HepG2 (cell line): Measurements from ENCODE around the gene TDRD9. TPM values are rescaled to one million over a fixed set of nuclear protein-coding genes. Genes with fewer than 3 reads are reported as not detected.

ENCODE experiments used
- CREB1 ChIP-seq, 2 experiments: fragments of 450-650 bp in 1 of 2; IDR thresholded peaks; 2 replicates each; pipeline ENCODE4 v1.6.1; 2016 to 2017; ENCODE audit warnings: control low read depth in 1 of 2, mild to moderate bottlenecking in 1 of 2, missing compliant biosample characterization in 1 of 2, missing genetic modification characterization in 1 of 2
- DNMT1 ChIP-seq: sonication (generic); formaldehyde crosslinking; IDR thresholded peaks from 2 replicates; pipeline ENCODE4 v1.5.1; 2020; ENCODE audit warnings: mild to moderate bottlenecking, missing genetic modification reagents
- FOXA1 ChIP-seq, 2 experiments: fragments of 450-650 bp in 1 of 2; sonication (generic) in 1 of 2; formaldehyde crosslinking in 1 of 2; IDR thresholded peaks; 2 replicates each; pipeline versions ENCODE4 v1.4.0 to v1.6.1; 2016 to 2020; ENCODE audit warnings: missing genetic modification reagents in 1 of 2
- MXI1 ChIP-seq: IDR thresholded peaks from 3 replicates; pipeline ENCODE4 v1.6.1; 2012; ENCODE audit warnings: low read depth, low read length, inconsistent platforms, borderline replicate concordance
- NR1H2 ChIP-seq: sonication (generic); formaldehyde crosslinking; IDR thresholded peaks from 2 replicates; pipeline ENCODE4 v1.8.1; 2022; ENCODE audit warnings: low read depth, missing genetic modification reagents, borderline replicate concordance
- SNAI1 ChIP-seq: sonication (generic); formaldehyde crosslinking; IDR thresholded peaks from 2 replicates; pipeline ENCODE4 v1.5.0; 2020; ENCODE audit warnings: mild to moderate bottlenecking, missing genetic modification reagents, borderline replicate concordance
- STAG1 ChIP-seq: sonication (generic); formaldehyde crosslinking; IDR thresholded peaks from 2 replicates; pipeline ENCODE4 v1.4.0; 2020; ENCODE audit warnings: missing genetic modification reagents
- ZBTB42 ChIP-seq: sonication (generic); formaldehyde crosslinking; IDR thresholded peaks from 2 replicates; pipeline ENCODE4 v1.5.0; 2020; ENCODE audit warnings: mild to moderate bottlenecking, missing genetic modification reagents
- ZNF160 ChIP-seq: sonication (generic); formaldehyde crosslinking; IDR thresholded peaks from 2 replicates; pipeline ENCODE4 v1.8.0; 2022; ENCODE audit warnings: mild to moderate bottlenecking, inconsistent platforms, missing genetic modification reagents
- ZNF550 ChIP-seq: sonication (generic); formaldehyde crosslinking; IDR thresholded peaks from 2 replicates; pipeline ENCODE4 v1.4.0; 2020; ENCODE audit warnings: mild to moderate bottlenecking, missing genetic modification reagents, borderline replicate concordance
- ZNF713 ChIP-seq: sonication (generic); formaldehyde crosslinking; IDR thresholded peaks from 2 replicates; pipeline ENCODE4 v1.4.0; 2020; ENCODE audit warnings: mild to moderate bottlenecking, missing genetic modification reagents
- polyA plus RNA-seq, 8 experiments: library from polyadenylated mRNA; depleted of rRNA in 3 of 8; stranded (reverse) in 7 of 8; unstranded in 1 of 8; fragments of >200 nt; fragmentation: Illumina TruSeq in 4 of 8; extraction: Trizol in 4 of 8; gene quantifications; 2 replicates each; pipeline versions ENCODE4 v1.2.1 to v1.2.3, GENCODE V29; 2011 to 2016; ENCODE audit warnings: low read depth in 4 of 8, missing spikeins in 1 of 8, mixed read lengths in 1 of 8; ENCODE audit not compliant: insufficient read depth in 1 of 8
- total RNA-seq, 5 experiments: library from RNA; depleted of rRNA; stranded (reverse); fragments of >200 nt; fragmentation: Illumina TruSeq; extraction: Trizol; gene quantifications; 2 replicates each; pipeline ENCODE4 v1.2.3, GENCODE V29; 2016; ENCODE audit warnings: low read depth in 1 of 5
- TF ChIP-seq, protein P1 (sequence below): IDR thresholded peaks from 2 replicates; pipeline ENCODE4 v1.6.1; 2016; ENCODE audit warnings: low read depth, missing genetic modification reagents, missing compliant biosample characterization
- TF ChIP-seq, protein P2 (sequence below): conservative IDR thresholded peaks from 2 replicates; pipeline ENCODE4 v1.6.1; 2018; ENCODE audit warnings: missing genetic modification reagents
- TF ChIP-seq, protein P3 (sequence below): sonication (generic); formaldehyde crosslinking; IDR thresholded peaks from 2 replicates; pipeline ENCODE4 v1.9.0; 2021; ENCODE audit warnings: missing genetic modification reagents, mild to moderate bottlenecking, borderline replicate concordance
- TF ChIP-seq, protein P4 (sequence below): sonication (generic); formaldehyde crosslinking; IDR thresholded peaks from 2 replicates; pipeline ENCODE4 v1.9.0; 2022; ENCODE audit warnings: missing genetic modification reagents, mild to moderate bottlenecking, borderline replicate concordance

The TDRD9 gene
- total and polyA plus RNA-seq, 2 of the 13 experiments (the other 11 are each of a cell fraction or from before 2014, with no cell fraction given): not detected

DNA sequence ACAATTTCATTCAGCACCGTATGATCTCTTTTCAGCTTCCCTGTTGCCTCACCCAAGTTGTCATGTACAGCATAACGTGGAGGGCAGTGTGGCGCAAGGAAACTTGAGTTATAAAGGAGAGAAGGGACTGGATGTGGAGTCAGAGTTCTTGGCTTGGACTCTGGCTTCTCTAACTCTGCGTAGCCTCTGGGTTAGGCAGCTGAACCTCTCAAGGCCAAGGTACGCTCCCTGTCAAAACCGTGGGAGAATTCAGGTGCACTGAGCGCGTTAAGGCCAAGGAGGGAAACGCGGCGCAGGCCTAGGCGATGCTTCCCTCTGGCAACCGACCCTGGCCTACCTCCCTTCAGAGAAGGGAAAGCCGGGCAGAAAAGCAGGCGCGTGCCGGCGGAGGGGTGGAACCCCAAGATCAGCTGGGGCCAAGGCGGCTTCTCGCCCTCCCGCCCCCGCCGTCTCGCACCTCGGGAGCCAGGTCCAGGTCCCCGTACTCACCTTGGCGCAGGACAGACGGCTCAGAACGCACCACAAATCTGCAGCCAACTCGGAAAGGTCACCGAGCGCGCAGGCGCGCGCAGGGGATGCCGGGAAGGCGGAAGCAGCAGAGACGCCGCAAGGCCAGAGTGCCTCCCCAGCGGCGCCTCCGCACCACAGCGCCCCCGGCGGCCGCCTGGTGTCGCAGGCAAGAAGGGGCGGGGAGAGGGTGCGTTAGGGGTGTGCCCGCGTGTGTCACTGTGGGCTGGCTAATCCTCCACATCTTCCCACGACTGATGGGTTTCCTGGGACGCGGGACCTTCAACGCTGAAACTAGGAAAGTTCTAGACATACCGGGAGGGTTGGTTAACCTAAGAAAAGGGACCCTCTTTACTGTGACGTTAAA lies 7.0 kb upstream of the TDRD9 start (continued):
- TF ChIP-seq, protein P1, sequence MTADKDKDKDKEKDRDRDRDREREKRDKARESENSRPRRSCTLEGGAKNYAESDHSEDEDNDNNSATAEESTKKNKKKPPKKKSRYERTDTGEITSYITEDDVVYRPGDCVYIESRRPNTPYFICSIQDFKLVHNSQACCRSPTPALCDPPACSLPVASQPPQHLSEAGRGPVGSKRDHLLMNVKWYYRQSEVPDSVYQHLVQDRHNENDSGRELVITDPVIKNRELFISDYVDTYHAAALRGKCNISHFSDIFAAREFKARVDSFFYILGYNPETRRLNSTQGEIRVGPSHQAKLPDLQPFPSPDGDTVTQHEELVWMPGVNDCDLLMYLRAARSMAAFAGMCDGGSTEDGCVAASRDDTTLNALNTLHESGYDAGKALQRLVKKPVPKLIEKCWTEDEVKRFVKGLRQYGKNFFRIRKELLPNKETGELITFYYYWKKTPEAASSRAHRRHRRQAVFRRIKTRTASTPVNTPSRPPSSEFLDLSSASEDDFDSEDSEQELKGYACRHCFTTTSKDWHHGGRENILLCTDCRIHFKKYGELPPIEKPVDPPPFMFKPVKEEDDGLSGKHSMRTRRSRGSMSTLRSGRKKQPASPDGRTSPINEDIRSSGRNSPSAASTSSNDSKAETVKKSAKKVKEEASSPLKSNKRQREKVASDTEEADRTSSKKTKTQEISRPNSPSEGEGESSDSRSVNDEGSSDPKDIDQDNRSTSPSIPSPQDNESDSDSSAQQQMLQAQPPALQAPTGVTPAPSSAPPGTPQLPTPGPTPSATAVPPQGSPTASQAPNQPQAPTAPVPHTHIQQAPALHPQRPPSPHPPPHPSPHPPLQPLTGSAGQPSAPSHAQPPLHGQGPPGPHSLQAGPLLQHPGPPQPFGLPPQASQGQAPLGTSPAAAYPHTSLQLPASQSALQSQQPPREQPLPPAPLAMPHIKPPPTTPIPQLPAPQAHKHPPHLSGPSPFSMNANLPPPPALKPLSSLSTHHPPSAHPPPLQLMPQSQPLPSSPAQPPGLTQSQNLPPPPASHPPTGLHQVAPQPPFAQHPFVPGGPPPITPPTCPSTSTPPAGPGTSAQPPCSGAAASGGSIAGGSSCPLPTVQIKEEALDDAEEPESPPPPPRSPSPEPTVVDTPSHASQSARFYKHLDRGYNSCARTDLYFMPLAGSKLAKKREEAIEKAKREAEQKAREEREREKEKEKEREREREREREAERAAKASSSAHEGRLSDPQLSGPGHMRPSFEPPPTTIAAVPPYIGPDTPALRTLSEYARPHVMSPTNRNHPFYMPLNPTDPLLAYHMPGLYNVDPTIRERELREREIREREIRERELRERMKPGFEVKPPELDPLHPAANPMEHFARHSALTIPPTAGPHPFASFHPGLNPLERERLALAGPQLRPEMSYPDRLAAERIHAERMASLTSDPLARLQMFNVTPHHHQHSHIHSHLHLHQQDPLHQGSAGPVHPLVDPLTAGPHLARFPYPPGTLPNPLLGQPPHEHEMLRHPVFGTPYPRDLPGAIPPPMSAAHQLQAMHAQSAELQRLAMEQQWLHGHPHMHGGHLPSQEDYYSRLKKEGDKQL (CRISPR knock-in tag): no peak
- no peak for TF ChIP-seq ZNF550 (CRISPR knock-in tag)
- TF ChIP-seq, protein P2, sequence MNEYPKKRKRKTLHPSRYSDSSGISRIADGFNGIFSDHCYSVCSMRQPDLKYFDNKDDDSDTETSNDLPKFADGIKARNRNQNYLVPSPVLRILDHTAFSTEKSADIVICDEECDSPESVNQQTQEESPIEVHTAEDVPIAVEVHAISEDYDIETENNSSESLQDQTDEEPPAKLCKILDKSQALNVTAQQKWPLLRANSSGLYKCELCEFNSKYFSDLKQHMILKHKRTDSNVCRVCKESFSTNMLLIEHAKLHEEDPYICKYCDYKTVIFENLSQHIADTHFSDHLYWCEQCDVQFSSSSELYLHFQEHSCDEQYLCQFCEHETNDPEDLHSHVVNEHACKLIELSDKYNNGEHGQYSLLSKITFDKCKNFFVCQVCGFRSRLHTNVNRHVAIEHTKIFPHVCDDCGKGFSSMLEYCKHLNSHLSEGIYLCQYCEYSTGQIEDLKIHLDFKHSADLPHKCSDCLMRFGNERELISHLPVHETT: no peak
- peak; percentile 88; the same call in 1 of the 3 replicates for TF ChIP-seq MXI1
- no peak for TF ChIP-seq DNMT1 (CRISPR knock-in tag)
- TF ChIP-seq FOXA1 (IDR thresholded peaks at IDR 0.05): no peak
- no peak for TF ChIP-seq FOXA1 (CRISPR knock-in tag; IDR thresholded peaks at IDR 0.05)
- TF ChIP-seq, protein P3, sequence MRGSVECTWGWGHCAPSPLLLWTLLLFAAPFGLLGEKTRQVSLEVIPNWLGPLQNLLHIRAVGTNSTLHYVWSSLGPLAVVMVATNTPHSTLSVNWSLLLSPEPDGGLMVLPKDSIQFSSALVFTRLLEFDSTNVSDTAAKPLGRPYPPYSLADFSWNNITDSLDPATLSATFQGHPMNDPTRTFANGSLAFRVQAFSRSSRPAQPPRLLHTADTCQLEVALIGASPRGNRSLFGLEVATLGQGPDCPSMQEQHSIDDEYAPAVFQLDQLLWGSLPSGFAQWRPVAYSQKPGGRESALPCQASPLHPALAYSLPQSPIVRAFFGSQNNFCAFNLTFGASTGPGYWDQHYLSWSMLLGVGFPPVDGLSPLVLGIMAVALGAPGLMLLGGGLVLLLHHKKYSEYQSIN (CRISPR knock-in tag): no peak
- TF ChIP-seq, protein P4, sequence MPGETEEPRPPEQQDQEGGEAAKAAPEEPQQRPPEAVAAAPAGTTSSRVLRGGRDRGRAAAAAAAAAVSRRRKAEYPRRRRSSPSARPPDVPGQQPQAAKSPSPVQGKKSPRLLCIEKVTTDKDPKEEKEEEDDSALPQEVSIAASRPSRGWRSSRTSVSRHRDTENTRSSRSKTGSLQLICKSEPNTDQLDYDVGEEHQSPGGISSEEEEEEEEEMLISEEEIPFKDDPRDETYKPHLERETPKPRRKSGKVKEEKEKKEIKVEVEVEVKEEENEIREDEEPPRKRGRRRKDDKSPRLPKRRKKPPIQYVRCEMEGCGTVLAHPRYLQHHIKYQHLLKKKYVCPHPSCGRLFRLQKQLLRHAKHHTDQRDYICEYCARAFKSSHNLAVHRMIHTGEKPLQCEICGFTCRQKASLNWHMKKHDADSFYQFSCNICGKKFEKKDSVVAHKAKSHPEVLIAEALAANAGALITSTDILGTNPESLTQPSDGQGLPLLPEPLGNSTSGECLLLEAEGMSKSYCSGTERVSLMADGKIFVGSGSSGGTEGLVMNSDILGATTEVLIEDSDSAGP (CRISPR knock-in tag): peak; percentile 82
- peak; percentile 58 for TF ChIP-seq STAG1 (CRISPR knock-in tag)
- peak; percentile 87 for TF ChIP-seq ZNF160 (CRISPR knock-in tag)
- 0 out of 2 replicates have a peak, but pooled peaks have one; percentile 36 for TF ChIP-seq ZBTB42 (CRISPR knock-in tag)
- TF ChIP-seq ZNF713 (CRISPR knock-in tag): 0 out of 2 replicates have a peak, but pooled peaks have one; percentile 31
- peak; percentile 38; the same call in 1 of the 2 replicates for TF ChIP-seq SNAI1
- TF ChIP-seq CREB1 (IDR thresholded peaks at IDR 0.05): peak; percentile 52
- TF ChIP-seq CREB1 (CRISPR knock-in tag; IDR thresholded peaks at IDR 0.05): peak; percentile 63; the same call in 1 of the 2 replicates
- no peak for TF ChIP-seq NR1H2 (CRISPR knock-in tag)
